Skeletal muscle tissue (tissue), 4 donors: ENCODE measurements around the gene AGPAT4. TPM values are rescaled to one million over a fixed set of nuclear protein-coding genes. Genes with fewer than 3 reads are reported as not detected.
A peak's percentile ranks its signal among the peaks of the same experiment; 100 is the strongest.

Experiments
- H3K27ac ChIP-seq: one replicate; pipeline ENCODE4 v1.7.0; 2013; ENCODE audit warnings: mild to moderate bottlenecking, low read depth, low read length, inconsistent platforms
- H3K27me3 ChIP-seq, 3 donors: one replicate each; pipeline ENCODE4 v1.7.0; 2013; ENCODE audit warnings: low read length in 3 of 3; ENCODE audit not compliant: control insufficient read depth in 3 of 3, insufficient read depth in 3 of 3
- H3K36me3 ChIP-seq, 3 donors: one replicate each; pipeline ENCODE4 v1.7.0; 2013; ENCODE audit warnings: low read length in 3 of 3; ENCODE audit not compliant: control insufficient read depth in 3 of 3, insufficient read depth in 3 of 3
- H3K4me1 ChIP-seq, 3 donors: one replicate each; pipeline ENCODE4 v1.7.0; 2013; ENCODE audit warnings: low read length in 3 of 3, mild to moderate bottlenecking in 3 of 3; ENCODE audit not compliant: control insufficient read depth in 3 of 3, insufficient read depth in 3 of 3
- H3K4me3 ChIP-seq, 3 donors: one replicate each; pipeline ENCODE4 v1.7.0; 2013; ENCODE audit warnings: low read length in 3 of 3
- H3K9ac ChIP-seq, 3 donors: one replicate each; pipeline ENCODE4 v1.7.0; 2013; ENCODE audit warnings: low read length in 3 of 3, mild to moderate bottlenecking in 3 of 3, moderate library complexity in 2 of 3, low read depth in 1 of 3
- H3K9me3 ChIP-seq, 3 donors: one replicate each; pipeline ENCODE4 v1.7.0; 2013; ENCODE audit warnings: low read length in 3 of 3; ENCODE audit not compliant: control insufficient read depth in 3 of 3
- total RNA-seq: library from RNA; depleted of rRNA; stranded (reverse); fragments of >200 nt; gene quantifications from one replicate; pipeline ENCODE4 v1.2.3, GENCODE V29; 2014
- donor health status: Osteomylitis.

The AGPAT4 gene
- total RNA-seq, 1 donor from 2014 or later, result 18.3 TPM

GRCh38 chr6:161162722-161163121, 111.1 kb downstream of the AGPAT4 start:
- no peaks in the 10 kb centered on the region for H3K4me1 ChIP-seq
- H3K9ac ChIP-seq, result no peak overlapping the region
- H3K27me3 ChIP-seq, result no peaks in the 10 kb centered on the region
- no peaks in the 10 kb centered on the region for H3K9me3 ChIP-seq
- H3K36me3 ChIP-seq, result peaks cover 0 to 7% (median 3%) of the 10 kb centered on the region in 3 donors
- H3K27ac ChIP-seq, result no peak overlapping the region
- H3K4me3 ChIP-seq, result no peak overlapping the region

- Histone ChIP-seq H3K9ac (peak overlapping the region in 1 of 3 donors; percentile 21), H3K27ac (no peak overlapping the region), H3K36me3 (peaks cover 0 to 7% (median 3%) of the 10 kb centered on the region in 3 donors), H3K4me1 (no peaks in the 10 kb centered on the region), H3K4me3 (no peak overlapping the region), H3K27me3 (no peaks in the 10 kb centered on the region), H3K9me3 (no peaks in the 10 kb centered on the region)
These were observed 111.8 kb downstream of the AGPAT4 start for GRCh38 chr6:161161889-161162624.

- Histone ChIP-seq H3K27me3 (no peaks in the 10 kb centered on the region), H3K9ac (no peak overlapping the region), H3K4me3 (no peak overlapping the region), H3K36me3 (peaks cover 0 to 7% (median 3%) of the 10 kb centered on the region in 3 donors), H3K4me1 (no peaks in the 10 kb centered on the region), H3K27ac (no peak overlapping the region), H3K9me3 (no peaks in the 10 kb centered on the region)
These were observed 112.7 kb downstream of the AGPAT4 start for GRCh38 chr6:161161121-161161520.

GRCh38 chr6:161154796-161155335, 119.0 kb downstream of the AGPAT4 start:
- H3K4me1 ChIP-seq, result no peaks in the 10 kb centered on the region
- H3K4me3 ChIP-seq, result no peak overlapping the region
- H3K36me3 ChIP-seq, result no peaks in the 10 kb centered on the region
- no peak overlapping the region for H3K9ac ChIP-seq
- H3K27me3 ChIP-seq, result no peaks in the 10 kb centered on the region
- no peak overlapping the region for H3K27ac ChIP-seq
- no peaks in the 10 kb centered on the region for H3K9me3 ChIP-seq

GRCh38 chr6:161153725-161154124, 120.1 kb downstream of the AGPAT4 start:
- H3K27ac ChIP-seq, result no peak overlapping the region
- no peaks in the 10 kb centered on the region for H3K9me3 ChIP-seq
- no peaks in the 10 kb centered on the region for H3K4me1 ChIP-seq
- H3K36me3 ChIP-seq, result no peaks in the 10 kb centered on the region
- H3K27me3 ChIP-seq, result no peaks in the 10 kb centered on the region
- no peak overlapping the region for H3K4me3 ChIP-seq
- H3K9ac ChIP-seq, result no peak overlapping the region

- Histone ChIP-seq H3K27ac (no peak overlapping the region), H3K27me3 (no peaks in the 10 kb centered on the region), H3K9me3 (no peaks in the 10 kb centered on the region), H3K36me3 (no peaks in the 10 kb centered on the region), H3K9ac (no peak overlapping the region), H3K4me3 (no peak overlapping the region), H3K4me1 (no peaks in the 10 kb centered on the region)
These were observed 120.8 kb downstream of the AGPAT4 start for GRCh38 chr6:161152907-161153662.

- Histone ChIP-seq H3K4me1 (no peaks in the 10 kb centered on the region), H3K36me3 (peaks cover 0 to 3% (median 0%) of the 10 kb centered on the region in 3 donors), H3K27ac (no peak overlapping the region), H3K9ac (no peak overlapping the region), H3K9me3 (no peaks in the 10 kb centered on the region), H3K4me3 (no peak overlapping the region), H3K27me3 (no peaks in the 10 kb centered on the region)
These were observed 121.4 kb downstream of the AGPAT4 start for GRCh38 chr6:161152527-161152862.

GRCh38 chr6:161151660-161152526, 122.0 kb downstream of the AGPAT4 start:
- Histone ChIP-seq H3K4me1 (no peaks in the 10 kb centered on the region), H3K27me3 (no peaks in the 10 kb centered on the region), H3K27ac (no peak overlapping the region), H3K9me3 (no peaks in the 10 kb centered on the region), H3K4me3 (no peak overlapping the region), H3K36me3 (peaks cover 0 to 3% (median 0%) of the 10 kb centered on the region in 3 donors), H3K9ac (no peak overlapping the region)

- Histone ChIP-seq H3K27me3 (no peaks in the 10 kb centered on the region), H3K36me3 (peaks cover 0 to 6% (median 2%) of the 10 kb centered on the region in 3 donors), H3K4me1 (no peaks in the 10 kb centered on the region), H3K9ac (no peak overlapping the region), H3K9me3 (no peaks in the 10 kb centered on the region), H3K4me3 (no peak overlapping the region), H3K27ac (no peak overlapping the region)
These were observed 122.7 kb downstream of the AGPAT4 start for GRCh38 chr6:161151059-161151645.
